ENCODE data around the gene JUP.

JUP gene

DNA sequence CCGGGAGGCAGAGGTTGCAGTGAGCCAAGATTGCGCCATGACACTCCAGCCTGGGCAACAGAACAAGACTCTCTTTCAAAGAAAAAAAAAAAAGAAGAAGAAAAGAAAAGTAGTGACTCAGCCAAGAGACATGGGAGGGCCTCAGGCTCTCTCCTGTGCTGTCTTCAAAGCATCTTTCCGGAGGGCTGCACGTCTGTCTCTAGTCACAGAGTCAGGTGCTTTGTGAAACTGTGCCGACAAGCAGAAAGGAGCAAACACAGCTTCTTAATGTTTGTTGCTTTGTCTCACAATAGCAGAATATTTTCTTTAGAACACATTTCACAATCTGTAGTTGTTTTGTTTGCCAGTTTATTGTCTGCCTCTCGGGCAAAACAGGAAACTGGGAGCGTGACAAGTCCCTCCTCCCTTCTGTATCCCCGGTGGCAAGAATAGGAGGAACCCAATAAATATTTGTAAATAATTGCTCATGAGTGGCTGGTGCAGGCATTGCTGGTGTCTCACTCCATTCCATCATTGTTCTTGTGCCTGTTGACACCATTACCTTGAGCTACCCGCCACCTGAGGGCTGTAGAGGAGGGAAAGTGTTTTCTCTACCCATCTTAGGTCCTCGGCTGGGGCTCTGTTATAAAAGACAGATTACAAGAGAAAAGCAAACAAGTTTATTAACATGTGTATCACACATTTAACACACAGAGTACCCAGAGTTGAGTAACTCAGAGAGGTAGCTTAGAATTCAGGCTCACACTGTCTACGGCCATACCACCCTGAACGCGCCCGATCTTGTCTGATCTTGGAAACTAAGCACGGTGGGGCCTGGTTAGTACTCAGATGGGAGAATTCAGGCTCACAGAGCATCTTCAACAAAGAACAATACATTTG lies 68.9 kb downstream of the JUP start:
- FAIRE-seq, result no peak

DNA sequence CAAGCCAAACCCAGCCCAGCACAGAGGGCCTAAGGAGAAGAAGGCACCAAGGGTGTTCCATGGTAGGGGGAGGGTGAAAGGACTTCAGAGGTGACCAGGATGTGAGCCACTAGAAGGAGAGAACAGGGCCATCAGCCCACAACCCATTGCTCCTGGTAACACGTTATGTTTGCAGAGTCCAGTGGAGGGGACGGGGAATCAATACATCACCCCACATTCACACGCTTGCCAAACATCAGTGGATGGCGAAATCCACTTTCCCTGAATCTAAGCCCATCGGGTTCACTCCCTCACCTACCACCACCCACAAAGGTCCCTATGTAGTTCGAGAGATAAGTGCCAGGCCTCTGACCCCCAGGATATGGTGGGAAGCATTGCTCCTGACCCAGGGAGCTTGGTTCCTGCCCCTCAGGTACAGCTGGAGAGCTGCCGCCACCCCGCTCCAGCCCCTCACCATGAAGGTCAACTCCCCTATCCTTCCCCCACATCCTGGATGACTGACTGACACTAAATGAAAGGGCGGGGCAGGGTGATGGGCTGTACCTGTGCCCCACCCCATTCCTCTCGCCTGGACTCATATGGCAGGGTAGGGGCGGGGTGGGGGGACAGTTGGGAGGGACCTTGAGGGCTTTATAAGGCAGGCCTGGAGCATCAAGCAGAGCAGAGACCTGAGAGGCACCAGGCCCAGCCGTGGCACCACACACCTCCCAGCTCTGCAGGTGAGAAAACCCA lies 74.7 kb downstream of the JUP start, which contains the start of gene GAST:
Gene GAST (plus strand): TSS at position 663 of the 732 bp plus-strand sequence. CDS start 3,106 bp downstream, outside the sequence.
- FAIRE-seq, result no peak

DNA sequence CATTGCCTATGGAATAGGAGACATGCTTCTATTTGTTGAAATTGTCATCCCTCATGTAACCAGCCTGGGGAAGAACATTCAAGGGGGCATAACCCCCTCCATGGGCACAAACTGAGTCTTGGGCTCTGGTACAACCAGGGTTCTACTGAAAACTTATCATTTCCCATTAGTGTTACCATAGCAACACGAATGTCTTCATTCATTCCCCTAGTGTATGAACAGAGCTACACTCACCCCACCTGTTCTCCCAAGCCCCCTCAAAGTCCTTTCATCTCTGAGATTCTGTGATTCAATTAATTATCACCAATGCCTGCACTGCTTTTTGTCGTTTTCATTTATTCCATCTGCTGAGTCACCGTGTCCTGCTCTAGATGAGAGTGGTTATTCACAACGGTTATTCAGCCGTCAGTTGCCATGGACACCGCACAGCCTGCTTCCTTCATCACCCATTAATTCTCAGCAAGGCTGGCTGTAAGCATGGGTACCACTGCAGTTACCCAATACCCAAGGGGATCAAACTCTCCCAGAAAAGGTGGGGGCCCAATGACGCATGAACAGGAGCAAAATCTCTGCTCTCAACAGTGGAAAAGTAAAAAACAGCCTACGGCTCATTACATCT lies 75.9 kb downstream of the JUP start:
- no peak for FAIRE-seq

DNA sequence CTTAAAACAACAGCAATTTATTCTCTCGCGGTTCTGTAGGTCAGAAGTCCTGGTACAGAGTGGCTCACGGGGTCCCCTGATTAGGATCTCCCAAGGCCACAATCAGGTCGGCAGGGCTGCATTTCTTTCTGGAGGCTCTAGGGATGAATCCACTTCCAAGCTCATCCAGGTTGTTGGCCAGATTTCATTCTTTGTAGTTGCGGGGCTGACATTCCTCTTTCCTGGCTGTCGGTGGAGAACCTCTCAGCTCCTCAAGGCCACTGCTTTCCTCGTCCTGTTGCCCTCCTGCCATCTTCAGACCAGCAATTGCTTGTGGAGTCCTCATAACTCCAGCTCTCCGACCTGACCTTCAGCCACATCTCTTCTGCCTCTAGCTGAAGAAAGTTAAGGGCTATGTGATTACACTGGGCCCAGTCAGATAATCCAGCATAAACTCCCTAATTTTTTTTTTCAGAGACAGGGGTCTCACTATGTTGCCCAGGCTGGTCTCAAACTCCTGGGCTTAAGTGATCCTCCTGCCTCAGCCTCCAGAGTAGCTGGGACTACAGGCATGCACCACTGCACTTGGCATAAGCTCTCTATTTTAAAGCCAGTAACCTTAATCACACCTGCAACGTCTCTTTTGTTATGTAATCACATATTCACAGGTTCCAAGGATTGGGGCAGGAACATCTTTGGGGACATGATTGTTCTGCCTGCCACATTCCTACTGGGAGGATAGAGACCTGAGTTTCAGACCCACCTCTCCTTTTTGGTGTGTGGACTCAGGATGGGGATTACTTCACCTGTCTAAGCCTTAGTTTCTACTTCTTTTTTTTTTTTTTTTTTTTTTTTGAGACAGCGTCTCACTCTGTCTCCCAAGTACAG lies 78.5 kb downstream of the JUP start:
- no peak for FAIRE-seq

DNA sequence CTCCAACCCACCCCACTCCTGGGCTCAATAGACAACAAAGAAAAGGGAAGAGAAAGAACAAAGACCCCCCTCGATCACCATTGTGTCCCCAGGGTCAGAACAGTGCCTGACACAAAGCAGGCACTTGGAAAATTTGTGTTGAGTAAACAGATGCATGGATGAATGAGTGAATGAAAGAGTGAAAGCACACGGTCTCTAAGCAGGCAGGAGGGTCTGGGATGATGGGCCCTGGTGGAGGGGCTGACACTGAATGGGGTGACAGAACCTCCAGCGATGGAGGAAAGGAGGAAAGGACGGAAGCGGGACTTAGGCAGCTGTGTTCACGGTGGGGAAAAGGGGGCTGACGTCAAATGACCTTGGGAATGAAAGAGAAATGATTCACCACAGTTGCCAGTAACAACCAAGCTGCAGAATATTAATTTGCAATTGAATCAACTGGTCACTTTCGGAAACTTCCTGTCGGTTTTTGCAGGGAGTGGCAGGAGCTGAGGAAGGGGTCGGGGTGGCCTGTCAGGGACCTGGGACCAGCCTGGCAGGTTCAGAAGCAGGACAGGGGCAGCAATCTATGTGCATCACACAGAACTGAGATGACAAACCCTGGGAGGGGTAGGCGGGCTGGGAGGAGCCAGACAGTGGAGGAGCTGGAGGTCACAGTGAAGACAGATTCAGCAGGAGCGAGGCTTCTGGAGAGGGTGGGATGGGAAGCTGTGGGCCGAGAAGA lies 81.1 kb downstream of the JUP start:
- FAIRE-seq, result no peak
